HepG2 (cell line): ENCODE results near the gene EED. TPM values are rescaled to one million over a fixed set of nuclear protein-coding genes. Genes with fewer than 3 reads are reported as not detected.

ENCODE experiments used
- FOXA1 ChIP-seq, 2 experiments: fragments of 450-650 bp in 1 of 2; sonication (generic) in 1 of 2; formaldehyde crosslinking in 1 of 2; IDR thresholded peaks; 2 replicates each; pipeline versions ENCODE4 v1.4.0 to v1.6.1; 2016 to 2020; ENCODE audit warnings: missing genetic modification reagents in 1 of 2
- FOXO1 ChIP-seq: sonication (generic); formaldehyde crosslinking; IDR thresholded peaks from 2 replicates; pipeline ENCODE4 v1.4.0; 2020; ENCODE audit warnings: missing genetic modification reagents
- ISL2 ChIP-seq: sonication (generic); formaldehyde crosslinking; IDR thresholded peaks from 2 replicates; pipeline ENCODE4 v1.5.0; 2020; ENCODE audit warnings: missing genetic modification reagents
- KLF11 ChIP-seq: IDR thresholded peaks from 2 replicates; pipeline ENCODE4 v1.6.1; 2016; ENCODE audit warnings: missing compliant biosample characterization
- PLRG1 ChIP-seq: fragments of 450-650 bp; conservative IDR thresholded peaks from 2 replicates; pipeline ENCODE4 v1.6.1; 2016
- SOX13 ChIP-seq, 3 experiments: fragments of 450-650 bp in 1 of 3; sonication (generic) in 1 of 3; formaldehyde crosslinking in 1 of 3; IDR thresholded peaks in 2 of 3; conservative IDR thresholded peaks in 1 of 3; 2 replicates each; pipeline versions ENCODE4 v1.5.0 to v1.6.1; 2016 to 2020; ENCODE audit warnings: antibody characterized with exemption in 1 of 3, mild to moderate bottlenecking in 1 of 3, missing compliant biosample characterization in 1 of 3, missing genetic modification reagents in 1 of 3, moderate library complexity in 1 of 3
- STAT5B ChIP-seq: sonication (generic); formaldehyde crosslinking; IDR thresholded peaks from 2 replicates; pipeline ENCODE4 v1.4.0; 2020; ENCODE audit warnings: missing genetic modification reagents
- TGIF2 ChIP-seq: IDR thresholded peaks from 2 replicates; pipeline ENCODE4 v1.6.1; 2016; ENCODE audit warnings: control low read depth, missing compliant biosample characterization
- ZBTB38 ChIP-seq: sonication (generic); formaldehyde crosslinking; IDR thresholded peaks from 2 replicates; pipeline ENCODE4 v1.5.1; 2020; ENCODE audit warnings: mild to moderate bottlenecking, missing genetic modification reagents
- ZNF337 ChIP-seq: sonication (generic); formaldehyde crosslinking; IDR thresholded peaks from 2 replicates; pipeline ENCODE4 v1.5.1; 2020; ENCODE audit warnings: missing genetic modification reagents, low read depth, mild to moderate bottlenecking, borderline replicate concordance
- ZNF7 ChIP-seq: IDR thresholded peaks from 2 replicates; pipeline ENCODE4 v1.6.1; 2016; ENCODE audit warnings: missing biosample characterization, missing genetic modification reagents
- ZNF879 ChIP-seq: sonication (generic); formaldehyde crosslinking; IDR thresholded peaks from 2 replicates; pipeline ENCODE4 v1.8.1; 2023; ENCODE audit warnings: missing genetic modification reagents
- ZSCAN20 ChIP-seq: sonication (generic); formaldehyde crosslinking; IDR thresholded peaks from 2 replicates; pipeline ENCODE4 v1.4.0; 2020; ENCODE audit warnings: missing genetic modification reagents, mild to moderate bottlenecking, borderline replicate concordance
- polyA plus RNA-seq, 8 experiments: library from polyadenylated mRNA; depleted of rRNA in 3 of 8; stranded (reverse) in 7 of 8; unstranded in 1 of 8; fragments of >200 nt; fragmentation: Illumina TruSeq in 4 of 8; extraction: Trizol in 4 of 8; gene quantifications; 2 replicates each; pipeline versions ENCODE4 v1.2.1 to v1.2.3, GENCODE V29; 2011 to 2016; ENCODE audit warnings: low read depth in 4 of 8, missing spikeins in 1 of 8, mixed read lengths in 1 of 8; ENCODE audit not compliant: insufficient read depth in 1 of 8
- total RNA-seq, 5 experiments: library from RNA; depleted of rRNA; stranded (reverse); fragments of >200 nt; fragmentation: Illumina TruSeq; extraction: Trizol; gene quantifications; 2 replicates each; pipeline ENCODE4 v1.2.3, GENCODE V29; 2016; ENCODE audit warnings: low read depth in 1 of 5
- TF ChIP-seq, protein P1 (sequence below): sonication (generic); formaldehyde crosslinking; IDR thresholded peaks from 2 replicates; pipeline ENCODE4 v1.8.1; 2023; ENCODE audit warnings: mild to moderate bottlenecking, missing genetic modification reagents, borderline replicate concordance
- TF ChIP-seq, protein P2 (sequence below): sonication (generic); formaldehyde crosslinking; IDR thresholded peaks from 2 replicates; pipeline ENCODE4 v1.4.0; 2020; ENCODE audit warnings: low read depth, mild to moderate bottlenecking, missing genetic modification reagents
- TF ChIP-seq, protein P3 (sequence below): sonication (generic); formaldehyde crosslinking; IDR thresholded peaks from 2 replicates; pipeline ENCODE4 v1.4.0; 2020; ENCODE audit warnings: missing genetic modification reagents, borderline replicate concordance
- TF ChIP-seq, protein P4 (sequence below): sonication (generic); formaldehyde crosslinking; IDR thresholded peaks from 2 replicates; pipeline ENCODE4 v1.5.0; 2020; ENCODE audit warnings: missing genetic modification reagents
- TF ChIP-seq, protein P5 (sequence below): sonication (generic); formaldehyde crosslinking; IDR thresholded peaks from 2 replicates; pipeline ENCODE4 v1.4.0; 2020; ENCODE audit warnings: missing genetic modification reagents
- TF ChIP-seq, protein P6 (sequence below): conservative IDR thresholded peaks from 2 replicates; pipeline ENCODE4 v1.6.1; 2018; ENCODE audit warnings: missing genetic modification reagents
- TF ChIP-seq, protein P7 (sequence below): sonication (generic); formaldehyde crosslinking; conservative IDR thresholded peaks from 2 replicates; pipeline ENCODE4 v1.8.0; 2022; ENCODE audit warnings: missing genetic modification reagents

The EED gene
- total and polyA plus RNA-seq, 2 of the 13 experiments (the other 11 are each of a cell fraction or from before 2014, with no cell fraction given), result 11.0 to 28.4 TPM

DNA sequence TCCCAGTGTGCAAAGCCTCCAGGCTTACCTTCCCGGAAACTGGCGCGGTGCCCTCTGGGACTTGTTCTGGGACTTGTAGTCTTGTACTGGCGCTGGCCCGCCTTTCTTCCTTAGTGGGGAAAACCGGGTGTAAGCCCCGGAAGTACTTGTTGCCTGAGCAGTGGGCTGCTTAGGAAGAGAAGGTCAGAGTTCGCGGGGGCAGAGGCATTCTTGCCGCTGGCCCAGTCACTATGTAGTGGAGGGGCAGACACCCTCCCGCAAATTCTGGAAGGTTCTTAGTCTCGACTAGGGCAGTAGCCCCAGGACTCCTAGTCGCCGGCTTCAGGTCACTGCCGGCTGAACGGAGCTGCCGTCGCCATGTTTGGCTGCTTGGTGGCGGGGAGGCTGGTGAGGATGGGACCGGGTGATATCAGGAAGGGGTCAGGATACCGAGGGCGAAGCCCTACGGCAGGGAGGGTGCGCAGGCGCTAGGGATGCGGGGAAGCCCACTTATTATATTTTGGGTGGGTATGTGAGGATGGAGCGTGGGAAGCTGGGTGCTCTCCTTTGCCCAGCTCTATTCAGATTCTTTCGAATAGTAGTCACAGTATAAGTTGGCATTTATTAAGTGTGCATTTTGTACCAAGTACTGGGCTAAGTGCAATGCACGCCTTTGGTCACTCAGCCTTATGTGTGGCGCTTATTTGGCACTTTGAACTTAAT lies 57.7 kb downstream of the EED start, which contains the start of gene HIKESHI (continued):
- peak; percentile 78; the same call in 1 of the 2 replicates for TF ChIP-seq ZNF337 (CRISPR knock-in tag)
- TF ChIP-seq, protein P1, sequence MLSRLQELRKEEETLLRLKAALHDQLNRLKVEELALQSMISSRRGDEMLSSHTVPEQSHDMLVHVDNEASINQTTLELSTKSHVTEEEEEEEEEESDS (CRISPR knock-in tag), result 0 out of 2 replicates have a peak, but pooled peaks have one; percentile 25
- TF ChIP-seq TGIF2 (CRISPR knock-in tag), result no peak
- TF ChIP-seq FOXO1 (CRISPR knock-in tag), result no peak
- TF ChIP-seq, protein P2, sequence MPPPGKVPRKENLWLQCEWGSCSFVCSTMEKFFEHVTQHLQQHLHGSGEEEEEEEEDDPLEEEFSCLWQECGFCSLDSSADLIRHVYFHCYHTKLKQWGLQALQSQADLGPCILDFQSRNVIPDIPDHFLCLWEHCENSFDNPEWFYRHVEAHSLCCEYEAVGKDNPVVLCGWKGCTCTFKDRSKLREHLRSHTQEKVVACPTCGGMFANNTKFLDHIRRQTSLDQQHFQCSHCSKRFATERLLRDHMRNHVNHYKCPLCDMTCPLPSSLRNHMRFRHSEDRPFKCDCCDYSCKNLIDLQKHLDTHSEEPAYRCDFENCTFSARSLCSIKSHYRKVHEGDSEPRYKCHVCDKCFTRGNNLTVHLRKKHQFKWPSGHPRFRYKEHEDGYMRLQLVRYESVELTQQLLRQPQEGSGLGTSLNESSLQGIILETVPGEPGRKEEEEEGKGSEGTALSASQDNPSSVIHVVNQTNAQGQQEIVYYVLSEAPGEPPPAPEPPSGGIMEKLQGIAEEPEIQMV, result 0 out of 2 replicates have a peak, but pooled peaks have one; percentile 35
- TF ChIP-seq, protein P3, sequence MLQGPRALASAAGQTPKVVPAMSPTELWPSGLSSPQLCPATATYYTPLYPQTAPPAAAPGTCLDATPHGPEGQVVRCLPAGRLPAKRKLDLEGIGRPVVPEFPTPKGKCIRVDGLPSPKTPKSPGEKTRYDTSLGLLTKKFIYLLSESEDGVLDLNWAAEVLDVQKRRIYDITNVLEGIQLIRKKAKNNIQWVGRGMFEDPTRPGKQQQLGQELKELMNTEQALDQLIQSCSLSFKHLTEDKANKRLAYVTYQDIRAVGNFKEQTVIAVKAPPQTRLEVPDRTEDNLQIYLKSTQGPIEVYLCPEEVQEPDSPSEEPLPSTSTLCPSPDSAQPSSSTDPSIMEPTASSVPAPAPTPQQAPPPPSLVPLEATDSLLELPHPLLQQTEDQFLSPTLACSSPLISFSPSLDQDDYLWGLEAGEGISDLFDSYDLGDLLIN, result peak; percentile 70; the same call in 1 of the 2 replicates
- TF ChIP-seq, protein P4, sequence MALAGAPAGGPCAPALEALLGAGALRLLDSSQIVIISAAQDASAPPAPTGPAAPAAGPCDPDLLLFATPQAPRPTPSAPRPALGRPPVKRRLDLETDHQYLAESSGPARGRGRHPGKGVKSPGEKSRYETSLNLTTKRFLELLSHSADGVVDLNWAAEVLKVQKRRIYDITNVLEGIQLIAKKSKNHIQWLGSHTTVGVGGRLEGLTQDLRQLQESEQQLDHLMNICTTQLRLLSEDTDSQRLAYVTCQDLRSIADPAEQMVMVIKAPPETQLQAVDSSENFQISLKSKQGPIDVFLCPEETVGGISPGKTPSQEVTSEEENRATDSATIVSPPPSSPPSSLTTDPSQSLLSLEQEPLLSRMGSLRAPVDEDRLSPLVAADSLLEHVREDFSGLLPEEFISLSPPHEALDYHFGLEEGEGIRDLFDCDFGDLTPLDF (CRISPR knock-in tag), result peak; percentile 87
- TF ChIP-seq ZNF7 (CRISPR knock-in tag), result no peak
- no peak for TF ChIP-seq ZBTB38 (CRISPR knock-in tag)
- TF ChIP-seq, protein P5, sequence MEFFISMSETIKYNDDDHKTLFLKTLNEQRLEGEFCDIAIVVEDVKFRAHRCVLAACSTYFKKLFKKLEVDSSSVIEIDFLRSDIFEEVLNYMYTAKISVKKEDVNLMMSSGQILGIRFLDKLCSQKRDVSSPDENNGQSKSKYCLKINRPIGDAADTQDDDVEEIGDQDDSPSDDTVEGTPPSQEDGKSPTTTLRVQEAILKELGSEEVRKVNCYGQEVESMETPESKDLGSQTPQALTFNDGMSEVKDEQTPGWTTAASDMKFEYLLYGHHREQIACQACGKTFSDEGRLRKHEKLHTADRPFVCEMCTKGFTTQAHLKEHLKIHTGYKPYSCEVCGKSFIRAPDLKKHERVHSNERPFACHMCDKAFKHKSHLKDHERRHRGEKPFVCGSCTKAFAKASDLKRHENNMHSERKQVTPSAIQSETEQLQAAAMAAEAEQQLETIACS (CRISPR knock-in tag), result peak; percentile 31; the same call in 1 of the 2 replicates
- 0 out of 2 replicates have a peak, but pooled peaks have one; percentile 23 for TF ChIP-seq SOX13 (IDR thresholded peaks at IDR 0.05)
- peak in 1 of 2 experiments; percentile 45; a peak in 2 of 4 replicates for TF ChIP-seq SOX13 (CRISPR knock-in tag; conservative IDR thresholded peaks at IDR 0.05 in 1 of 2, IDR thresholded peaks at IDR 0.05 in 1 of 2)
- no peak for TF ChIP-seq STAT5B (CRISPR knock-in tag)
- no peak for TF ChIP-seq ZNF879 (CRISPR knock-in tag)
- TF ChIP-seq PLRG1, result no peak
- no peak for TF ChIP-seq ZSCAN20 (CRISPR knock-in tag)
- peak; percentile 53; the same call in 1 of the 2 replicates for TF ChIP-seq ISL2 (CRISPR knock-in tag)
- TF ChIP-seq FOXA1 (IDR thresholded peaks at IDR 0.05), result no peak
- no peak for TF ChIP-seq FOXA1 (CRISPR knock-in tag; IDR thresholded peaks at IDR 0.05)
- TF ChIP-seq KLF11 (CRISPR knock-in tag), result no peak
- TF ChIP-seq, protein P6, sequence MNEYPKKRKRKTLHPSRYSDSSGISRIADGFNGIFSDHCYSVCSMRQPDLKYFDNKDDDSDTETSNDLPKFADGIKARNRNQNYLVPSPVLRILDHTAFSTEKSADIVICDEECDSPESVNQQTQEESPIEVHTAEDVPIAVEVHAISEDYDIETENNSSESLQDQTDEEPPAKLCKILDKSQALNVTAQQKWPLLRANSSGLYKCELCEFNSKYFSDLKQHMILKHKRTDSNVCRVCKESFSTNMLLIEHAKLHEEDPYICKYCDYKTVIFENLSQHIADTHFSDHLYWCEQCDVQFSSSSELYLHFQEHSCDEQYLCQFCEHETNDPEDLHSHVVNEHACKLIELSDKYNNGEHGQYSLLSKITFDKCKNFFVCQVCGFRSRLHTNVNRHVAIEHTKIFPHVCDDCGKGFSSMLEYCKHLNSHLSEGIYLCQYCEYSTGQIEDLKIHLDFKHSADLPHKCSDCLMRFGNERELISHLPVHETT, result peak; percentile 65; the same call in 1 of the 2 replicates
- TF ChIP-seq, protein P7, sequence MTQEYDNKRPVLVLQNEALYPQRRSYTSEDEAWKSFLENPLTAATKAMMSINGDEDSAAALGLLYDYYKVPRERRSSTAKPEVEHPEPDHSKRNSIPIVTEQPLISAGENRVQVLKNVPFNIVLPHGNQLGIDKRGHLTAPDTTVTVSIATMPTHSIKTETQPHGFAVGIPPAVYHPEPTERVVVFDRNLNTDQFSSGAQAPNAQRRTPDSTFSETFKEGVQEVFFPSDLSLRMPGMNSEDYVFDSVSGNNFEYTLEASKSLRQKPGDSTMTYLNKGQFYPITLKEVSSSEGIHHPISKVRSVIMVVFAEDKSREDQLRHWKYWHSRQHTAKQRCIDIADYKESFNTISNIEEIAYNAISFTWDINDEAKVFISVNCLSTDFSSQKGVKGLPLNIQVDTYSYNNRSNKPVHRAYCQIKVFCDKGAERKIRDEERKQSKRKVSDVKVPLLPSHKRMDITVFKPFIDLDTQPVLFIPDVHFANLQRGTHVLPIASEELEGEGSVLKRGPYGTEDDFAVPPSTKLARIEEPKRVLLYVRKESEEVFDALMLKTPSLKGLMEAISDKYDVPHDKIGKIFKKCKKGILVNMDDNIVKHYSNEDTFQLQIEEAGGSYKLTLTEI (CRISPR knock-in tag), result no peak
